CD4-positive, alpha-beta memory T cell (primary cell): ENCODE data around the gene PXMP4. TPM values are rescaled to one million over a fixed set of nuclear protein-coding genes. Genes with fewer than 3 reads are reported as not detected.

Source experiments
- CTCF ChIA-PET: fragments of 350-600 bp; sonication (Branson Sonifier 250); formaldehyde crosslinking; loops from one replicate; lab custom pipeline; 2021; ENCODE audit warnings: inconsistent platforms; ENCODE audit not compliant: partially characterized antibody; lab: Charles Lee
- POLR2A ChIA-PET: fragments of 350-600 bp; sonication (Branson Sonifier 250); formaldehyde crosslinking; loops from one replicate; lab custom pipeline; 2021; ENCODE audit not compliant: partially characterized antibody; lab: Charles Lee
- DNase-seq, 5 donors: peaks; one replicate each; pipeline versions ENCODE4 v3.0.0 to v3.0.0-alpha.2; 2020 to 2022; ENCODE audit warnings: mixed read lengths in 1 of 5
- H3K27ac ChIP-seq: one replicate; pipeline ENCODE4 v1.7.0; 2013; ENCODE audit warnings: low read depth, low read length
- H3K27me3 ChIP-seq: 2 replicates; pipeline ENCODE4 v1.7.0; 2013; ENCODE audit warnings: mild to moderate bottlenecking, low read length, moderate library complexity; ENCODE audit not compliant: insufficient read depth
- H3K36me3 ChIP-seq: 2 replicates; pipeline ENCODE4 v1.7.0; 2013; ENCODE audit warnings: mild to moderate bottlenecking, low read length, moderate library complexity; ENCODE audit not compliant: insufficient read depth
- H3K4me1 ChIP-seq: 2 replicates; pipeline ENCODE4 v1.7.0; 2013; ENCODE audit warnings: mild to moderate bottlenecking, low read length, moderate library complexity; ENCODE audit not compliant: insufficient read depth
- H3K4me3 ChIP-seq, 2 donors: one replicate each; pipeline ENCODE4 v1.7.0; 2013; ENCODE audit warnings: low read length in 2 of 2, mild to moderate bottlenecking in 1 of 2
- H3K9me3 ChIP-seq, 2 donors: one replicate each; pipeline ENCODE4 v1.7.0; 2013; ENCODE audit warnings: low read length in 2 of 2, control low read depth in 1 of 2; ENCODE audit not compliant: control insufficient read depth in 1 of 2
- H3K27ac Mint-ChIP-seq, 7 donors: one replicate each; pipeline ENCODE4 v1.8.0; 2020 to 2021; ENCODE audit warnings: mixed read lengths in 7 of 7, mild to moderate bottlenecking in 6 of 7, inconsistent platforms in 3 of 7, moderate library complexity in 3 of 7
- H3K27me3 Mint-ChIP-seq, 2 donors: one replicate each; pipeline ENCODE4 v1.8.0; 2020 to 2021; ENCODE audit warnings: mixed read lengths in 2 of 2
- H3K36me3 Mint-ChIP-seq, 2 donors: one replicate each; pipeline ENCODE4 v1.8.0; 2020 to 2021; ENCODE audit warnings: mixed read lengths in 2 of 2, inconsistent platforms in 1 of 2, mild to moderate bottlenecking in 1 of 2
- H3K4me1 Mint-ChIP-seq, 4 donors: one replicate each; pipeline ENCODE4 v1.8.0; 2020 to 2021; ENCODE audit warnings: mixed read lengths in 4 of 4, mild to moderate bottlenecking in 1 of 4
- H3K4me3 Mint-ChIP-seq, 8 donors: one replicate each; pipeline ENCODE4 v1.8.0; 2020 to 2021; ENCODE audit warnings: mixed read lengths in 8 of 8, mild to moderate bottlenecking in 7 of 8, moderate library complexity in 6 of 8, inconsistent platforms in 3 of 8
- H3K9me3 Mint-ChIP-seq, 8 donors: one replicate each; pipeline ENCODE4 v1.8.0; 2020 to 2021; ENCODE audit warnings: mixed read lengths in 8 of 8, mild to moderate bottlenecking in 5 of 8, inconsistent platforms in 3 of 8, moderate library complexity in 1 of 8
- intact Hi-C: fragments of 100-400 bp; cut with micrococcal nuclease; formaldehyde crosslinking; loops from one replicate; pipeline ENCODE4 v1.15.1; 2023
- polyA plus RNA-seq, 2 donors: library from polyadenylated mRNA; unstranded; fragments of 300-500 nt; fragmentation: Illumina TruSeq; gene quantifications; one replicate each; pipeline ENCODE4 v1.2.3, GENCODE V29; 2021
- total RNA-seq, 2 experiments: library from RNA; stranded (reverse); gene quantifications; one replicate each; pipeline ENCODE4 v1.2.3, GENCODE V29; 2021

The PXMP4 gene
- total and polyA plus RNA-seq, 4 experiments from 2014 or later = 6.3 to 16.4 (median 16.0) TPM

GRCh38 chr20:33674294-33675135 lies 45.6 kb downstream of the PXMP4 start, which contains the start of gene NECAB3:
NECAB3 (minus strand) TSS chr20:33674428; CDS start chr20:33674352, 76 bp downstream.
- Mint-ChIP-seq H3K9me3 (no peaks in the 10 kb centered on the region), H3K4me1 (peaks cover 24 to 67% (median 41%) of the 10 kb centered on the region in 4 donors), H3K4me3 (peak within 1 kb of the TSS; percentile 86 to 91 (median 89)), H3K27me3 (no peaks in the 10 kb centered on the region), H3K27ac (peak within 1 kb of the TSS; percentile 61 to 90 (median 78)), H3K36me3 (no peaks in the 10 kb centered on the region)
- POLR2A ChIA-PET = interaction anchor here (0.9 to 3.4 kb wide), 4 partner anchors 8 to 231 kb away, joined by 3 to 25 read pairs (median 5); partner anchors contain the start of genes ACTL10, PXMP4 and SNTA1
- Histone ChIP-seq H3K9me3 (no peaks in the 10 kb centered on the region), H3K4me3 (peak within 1 kb of the TSS; percentile 22 to 49), H3K36me3 (no peaks in the 10 kb centered on the region), H3K27me3 (no peaks in the 10 kb centered on the region), H3K4me1 (peaks cover 46% of the 10 kb centered on the region), H3K27ac (peak within 1 kb of the TSS; percentile 43)
- intact Hi-C loops = no loop called here
- peak; percentile 38 to 61 (median 44) for DNase-seq
- CTCF ChIA-PET = no interaction called here

- Mint-ChIP-seq H3K4me3 (peak overlapping the region; percentile 82 to 91 (median 89)), H3K9me3 (no peaks in the 10 kb centered on the region), H3K27ac (peak overlapping the region in 5 of 7 donors; percentile 75 to 90 (median 88)), H3K27me3 (no peaks in the 10 kb centered on the region), H3K36me3 (no peaks in the 10 kb centered on the region), H3K4me1 (peaks cover 18 to 63% (median 33%) of the 10 kb centered on the region in 4 donors)
- Histone ChIP-seq H3K36me3 (no peaks in the 10 kb centered on the region), H3K27ac (peak overlapping the region; percentile 43), H3K9me3 (no peaks in the 10 kb centered on the region), H3K27me3 (no peaks in the 10 kb centered on the region), H3K4me1 (peaks cover 37% of the 10 kb centered on the region), H3K4me3 (peak overlapping the region; percentile 22 to 49)
- intact Hi-C loops = no loop called here
- DNase-seq = no peak
- ChIA-PET POLR2A (interaction anchor here (0.5 to 3.4 kb wide), 3 partner anchors 10 to 230 kb away, joined by 3 to 25 read pairs (median 3); partner anchors contain the start of gene SNTA1), CTCF (no interaction called here)
These were observed 46.5 kb downstream of the PXMP4 start for GRCh38 chr20:33673410-33674293.

DNA sequence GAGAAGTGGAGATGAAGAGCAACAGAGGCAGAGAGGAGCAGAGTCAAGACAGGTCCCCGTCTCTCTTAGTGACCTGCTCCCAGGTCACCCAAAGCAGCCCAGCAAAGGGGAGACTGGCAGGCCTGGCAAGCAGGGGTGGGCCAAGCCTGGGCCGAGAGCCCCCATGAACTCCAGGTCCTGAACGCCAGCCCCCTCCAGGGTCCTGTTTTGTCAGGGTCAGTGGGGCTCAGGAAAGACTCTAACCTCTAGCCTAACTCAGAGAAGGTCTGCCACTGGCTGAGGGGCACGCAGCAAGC lies 47.0 kb downstream of the PXMP4 start:
- POLR2A ChIA-PET = interaction anchor here (0.7 to 3.4 kb wide), 2 partner anchors 9 to 20 kb away, joined by 3 to 25 read pairs; no protein-coding TSS in a partner anchor
- intact Hi-C loops = no loop called here
- H3K27ac ChIP-seq = no peak overlapping the region

DNA sequence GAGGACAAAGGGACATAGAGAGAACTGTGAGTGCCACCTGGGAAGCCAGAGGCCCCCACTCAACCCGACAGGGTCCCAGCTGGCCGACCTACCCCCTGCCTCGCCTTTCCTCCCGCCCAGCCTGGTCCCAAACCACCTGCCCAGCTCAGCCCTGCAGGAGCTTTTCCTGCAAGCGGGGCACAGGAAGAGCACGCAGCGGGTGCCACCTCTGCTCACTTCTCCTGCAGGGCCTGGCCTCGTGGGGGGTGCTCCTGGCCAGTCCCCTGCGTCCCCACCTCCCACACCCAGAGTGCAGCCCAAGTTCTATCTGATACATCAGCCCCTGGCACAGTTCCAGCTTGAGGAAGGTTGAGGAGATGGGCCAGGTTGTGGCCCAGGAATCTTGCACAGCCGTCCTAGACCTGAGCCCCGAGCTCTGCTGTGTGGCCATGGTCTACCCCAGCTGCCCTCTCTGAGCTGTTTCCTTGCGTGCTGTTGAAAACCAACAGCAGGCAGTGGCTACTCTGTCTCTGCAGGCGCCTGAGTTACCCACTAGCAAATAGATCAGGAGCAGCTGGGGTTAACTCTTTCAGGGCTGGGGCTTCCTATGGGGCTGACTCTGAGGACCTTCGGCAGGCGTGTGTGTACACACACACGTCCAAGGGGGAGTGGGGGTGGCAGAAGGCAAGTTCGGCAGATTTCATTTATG lies 47.5 kb downstream of the PXMP4 start:
- Histone ChIP-seq H3K4me1 (peaks cover 34% of the 10 kb centered on the region), H3K9me3 (no peaks in the 10 kb centered on the region), H3K27ac (no peak overlapping the region), H3K36me3 (no peaks in the 10 kb centered on the region), H3K4me3 (no peak overlapping the region), H3K27me3 (no peaks in the 10 kb centered on the region)
- Mint-ChIP-seq H3K36me3 (no peaks in the 10 kb centered on the region), H3K9me3 (no peaks in the 10 kb centered on the region), H3K27me3 (no peaks in the 10 kb centered on the region), H3K4me3 (peak overlapping the region; percentile 25 to 91 (median 88)), H3K27ac (peak overlapping the region in 5 of 7 donors; percentile 62 to 85 (median 74)), H3K4me1 (peaks cover 16 to 59% (median 30%) of the 10 kb centered on the region in 4 donors)
- ChIA-PET POLR2A (interaction anchor here (0.7 kb wide), 1 partner anchor 19 kb away, joined by 3 read pairs; no protein-coding TSS in a partner anchor), CTCF (interaction anchor here (1.0 kb wide), 1 partner anchor 157 kb away, joined by 4 read pairs; no protein-coding TSS in a partner anchor)
- no peak for DNase-seq
- intact Hi-C loops = no loop called here

More for the DNA sequence above, 47.0 kb downstream of the PXMP4 start:
- Mint-ChIP-seq H3K9me3 (no peaks in the 10 kb centered on the region), H3K36me3 (no peaks in the 10 kb centered on the region), H3K27ac (peak overlapping the region in 6 of 7 donors; percentile 15 to 80 (median 64)), H3K4me1 (peaks cover 15 to 62% (median 32%) of the 10 kb centered on the region in 4 donors), H3K4me3 (peak overlapping the region; percentile 82 to 91 (median 89)), H3K27me3 (no peaks in the 10 kb centered on the region)
- H3K36me3 ChIP-seq = no peaks in the 10 kb centered on the region
- H3K4me1 ChIP-seq = peaks cover 37% of the 10 kb centered on the region
- H3K27me3 ChIP-seq = no peaks in the 10 kb centered on the region
- CTCF ChIA-PET = interaction anchor here (1.0 kb wide), 1 partner anchor 157 kb away, joined by 4 read pairs; no protein-coding TSS in a partner anchor
- H3K4me3 ChIP-seq = peak overlapping the region in 1 of 2 donors; percentile 22
- H3K9me3 ChIP-seq = no peaks in the 10 kb centered on the region
- no peak for DNase-seq

- Histone ChIP-seq H3K4me3 (no peak overlapping the region), H3K36me3 (no peaks in the 10 kb centered on the region), H3K4me1 (peaks cover 33% of the 10 kb centered on the region), H3K27ac (no peak overlapping the region), H3K9me3 (no peaks in the 10 kb centered on the region), H3K27me3 (no peaks in the 10 kb centered on the region)
- peak overlapping the region in 6 of 7 donors; percentile 20 to 88 (median 58) for H3K27ac Mint-ChIP-seq
- H3K27me3 Mint-ChIP-seq = no peaks in the 10 kb centered on the region
- intact Hi-C loops = no loop called here
- H3K4me1 Mint-ChIP-seq = peaks cover 15 to 57% (median 28%) of the 10 kb centered on the region in 4 donors
- ChIA-PET POLR2A (interaction anchor here (1.0 to 9.7 kb wide), 2 partner anchors 8 to 61 kb away, joined by 4 to 122 read pairs; no protein-coding TSS in a partner anchor), CTCF (interaction anchor here (1.4 to 8.6 kb wide), 3 partner anchors 9 to 214 kb away, joined by 3 to 88 read pairs (median 9); no protein-coding TSS in a partner anchor)
- no peaks in the 10 kb centered on the region for H3K9me3 Mint-ChIP-seq
- peaks cover 0 to under 1% of the 10 kb centered on the region in 2 donors for H3K36me3 Mint-ChIP-seq
- peak overlapping the region in 4 of 8 donors; percentile 5 to 47 (median 26) for H3K4me3 Mint-ChIP-seq
- DNase-seq = peak in 1 of 5 donors; percentile 5
These were observed 48.4 kb downstream of the PXMP4 start for GRCh38 chr20:33671573-33672288.
